HepG2 (cell line): ENCODE results near the gene ISY1. TPM values are rescaled to one million over a fixed set of nuclear protein-coding genes. Genes with fewer than 3 reads are reported as not detected.
A peak's percentile ranks its signal among the peaks of the same experiment; 100 is the strongest.

Experiments used
- BCL6 ChIP-seq: IDR thresholded peaks from 2 replicates; pipeline ENCODE4 v1.6.1; 2016; ENCODE audit warnings: missing genetic modification reagents, missing compliant biosample characterization
- ELF1 ChIP-seq: sonication (generic); formaldehyde crosslinking; IDR thresholded peaks from 2 replicates; pipeline ENCODE4 v1.4.0; 2020; ENCODE audit warnings: missing genetic modification reagents
- ERF ChIP-seq: IDR thresholded peaks from 2 replicates; pipeline ENCODE4 v1.6.1; 2018; ENCODE audit warnings: missing biosample characterization, missing genetic modification reagents
- HMG20B ChIP-seq: conservative IDR thresholded peaks from 2 replicates; pipeline ENCODE4 v1.6.1; 2016; ENCODE audit warnings: missing genetic modification reagents, missing compliant biosample characterization
- MBD4 ChIP-seq: IDR thresholded peaks from 2 replicates; pipeline ENCODE4 v1.6.1; 2012; ENCODE audit warnings: low read length, inconsistent platforms, borderline replicate concordance
- NFATC3 ChIP-seq: sonication (generic); formaldehyde crosslinking; IDR thresholded peaks from 2 replicates; pipeline ENCODE4 v1.5.1; 2020; ENCODE audit warnings: mild to moderate bottlenecking, missing genetic modification reagents
- ZBTB38 ChIP-seq: sonication (generic); formaldehyde crosslinking; IDR thresholded peaks from 2 replicates; pipeline ENCODE4 v1.5.1; 2020; ENCODE audit warnings: mild to moderate bottlenecking, missing genetic modification reagents
- ZNF24 ChIP-seq: fragments of 450-650 bp; IDR thresholded peaks from 2 replicates; pipeline ENCODE4 v1.6.1; 2017; ENCODE audit warnings: antibody characterized with exemption, mild to moderate bottlenecking
- ZNF775 ChIP-seq: sonication (generic); formaldehyde crosslinking; IDR thresholded peaks from 2 replicates; pipeline ENCODE4 v1.4.0; 2020; ENCODE audit warnings: missing genetic modification reagents, mild to moderate bottlenecking, moderate library complexity, borderline replicate concordance
- polyA plus RNA-seq, 8 experiments: library from polyadenylated mRNA; depleted of rRNA in 3 of 8; stranded (reverse) in 7 of 8; unstranded in 1 of 8; fragments of >200 nt; fragmentation: Illumina TruSeq in 4 of 8; extraction: Trizol in 4 of 8; gene quantifications; 2 replicates each; pipeline versions ENCODE4 v1.2.1 to v1.2.3, GENCODE V29; 2011 to 2016; ENCODE audit warnings: low read depth in 4 of 8, missing spikeins in 1 of 8, mixed read lengths in 1 of 8; ENCODE audit not compliant: insufficient read depth in 1 of 8
- total RNA-seq, 5 experiments: library from RNA; depleted of rRNA; stranded (reverse); fragments of >200 nt; fragmentation: Illumina TruSeq; extraction: Trizol; gene quantifications; 2 replicates each; pipeline ENCODE4 v1.2.3, GENCODE V29; 2016; ENCODE audit warnings: low read depth in 1 of 5
- TF ChIP-seq, protein P1 (sequence below): sonication (generic); formaldehyde crosslinking; IDR thresholded peaks from 2 replicates; pipeline ENCODE4 v1.4.0; 2020; ENCODE audit warnings: missing genetic modification reagents
- TF ChIP-seq, protein P2 (sequence below): sonication (generic); formaldehyde crosslinking; IDR thresholded peaks from 2 replicates; pipeline ENCODE4 v1.8.1; 2023; ENCODE audit warnings: missing genetic modification reagents, mild to moderate bottlenecking, borderline replicate concordance
- TF ChIP-seq, protein P3 (sequence below): sonication (generic); formaldehyde crosslinking; IDR thresholded peaks from 2 replicates; pipeline ENCODE4 v1.4.0; 2020; ENCODE audit warnings: missing genetic modification reagents, borderline replicate concordance
- TF ChIP-seq, protein P4 (sequence below): sonication (generic); formaldehyde crosslinking; IDR thresholded peaks from 2 replicates; pipeline ENCODE4 v1.4.0; 2020; ENCODE audit warnings: missing genetic modification reagents
- TF ChIP-seq, protein P5 (sequence below): sonication (generic); formaldehyde crosslinking; IDR thresholded peaks from 2 replicates; pipeline ENCODE4 v1.4.0; 2020; ENCODE audit warnings: mild to moderate bottlenecking, missing genetic modification reagents
- TF ChIP-seq, protein P6 (sequence below): sonication (generic); formaldehyde crosslinking; IDR thresholded peaks from 2 replicates; pipeline ENCODE4 v1.8.1; 2022; ENCODE audit warnings: mild to moderate bottlenecking, missing genetic modification reagents

Gene ISY1
- total and polyA plus RNA-seq, 2 of the 13 experiments (the other 11 are each of a cell fraction or from before 2014, with no cell fraction given): 21.0 to 39.1 TPM

DNA sequence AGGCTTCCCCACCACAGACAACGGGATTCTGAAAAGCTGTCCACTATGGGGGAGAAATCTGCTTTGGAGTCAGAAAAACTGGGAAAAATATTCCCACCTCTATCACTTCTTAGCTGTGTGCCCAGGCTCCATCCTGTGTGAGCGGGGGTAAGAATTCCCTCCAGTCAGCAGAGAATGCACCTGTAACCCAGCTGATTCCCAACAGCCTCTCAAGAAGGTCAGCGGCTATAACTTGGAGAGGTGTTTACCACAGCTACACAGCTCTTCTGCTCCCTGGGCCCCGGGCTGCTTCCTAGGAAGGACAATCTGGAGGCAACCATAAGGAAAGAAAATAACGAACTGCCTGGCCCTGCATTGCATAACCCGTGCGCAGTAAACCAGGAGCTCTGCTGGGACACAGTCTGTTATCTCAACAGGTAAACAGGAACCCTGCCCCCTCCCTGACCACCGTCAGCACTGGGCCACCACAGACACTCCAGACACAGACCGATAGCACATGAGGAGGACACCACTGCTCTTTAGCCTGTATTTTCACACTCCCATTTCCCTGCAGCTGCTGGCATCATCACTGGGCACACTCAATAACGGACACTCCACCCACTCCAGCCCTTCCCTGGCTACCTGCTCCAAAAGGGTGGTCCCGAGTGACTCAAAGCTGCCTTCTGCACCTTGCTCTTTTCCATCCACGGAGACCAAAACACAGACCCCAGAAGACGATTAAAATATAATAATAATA, 41.3 kb downstream of the ISY1 start (continued):
- TF ChIP-seq, protein P1, sequence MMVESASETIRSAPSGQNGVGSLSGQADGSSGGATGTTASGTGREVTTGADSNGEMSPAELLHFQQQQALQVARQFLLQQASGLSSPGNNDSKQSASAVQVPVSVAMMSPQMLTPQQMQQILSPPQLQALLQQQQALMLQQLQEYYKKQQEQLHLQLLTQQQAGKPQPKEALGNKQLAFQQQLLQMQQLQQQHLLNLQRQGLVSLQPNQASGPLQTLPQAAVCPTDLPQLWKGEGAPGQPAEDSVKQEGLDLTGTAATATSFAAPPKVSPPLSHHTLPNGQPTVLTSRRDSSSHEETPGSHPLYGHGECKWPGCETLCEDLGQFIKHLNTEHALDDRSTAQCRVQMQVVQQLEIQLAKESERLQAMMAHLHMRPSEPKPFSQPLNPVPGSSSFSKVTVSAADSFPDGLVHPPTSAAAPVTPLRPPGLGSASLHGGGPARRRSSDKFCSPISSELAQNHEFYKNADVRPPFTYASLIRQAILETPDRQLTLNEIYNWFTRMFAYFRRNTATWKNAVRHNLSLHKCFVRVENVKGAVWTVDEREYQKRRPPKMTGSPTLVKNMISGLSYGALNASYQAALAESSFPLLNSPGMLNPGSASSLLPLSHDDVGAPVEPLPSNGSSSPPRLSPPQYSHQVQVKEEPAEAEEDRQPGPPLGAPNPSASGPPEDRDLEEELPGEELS (CRISPR knock-in tag): peak; percentile 99
- TF ChIP-seq, protein P2, sequence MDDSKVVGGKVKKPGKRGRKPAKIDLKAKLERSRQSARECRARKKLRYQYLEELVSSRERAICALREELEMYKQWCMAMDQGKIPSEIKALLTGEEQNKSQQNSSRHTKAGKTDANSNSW (CRISPR knock-in tag): no peak
- TF ChIP-seq HMG20B (CRISPR knock-in tag) (peak; percentile 82; the same call in 1 of the 2 replicates), MBD4 (no peak), ELF1 (CRISPR knock-in tag) (peak; percentile 63), ZNF775 (CRISPR knock-in tag) (no peak), ERF (CRISPR knock-in tag) (peak; percentile 88), ZBTB38 (peak; percentile 33; the same call in 1 of the 2 replicates), NFATC3 (CRISPR knock-in tag) (no peak), ZNF24 (no peak), BCL6 (CRISPR knock-in tag) (peak; percentile 92)
- TF ChIP-seq, protein P3, sequence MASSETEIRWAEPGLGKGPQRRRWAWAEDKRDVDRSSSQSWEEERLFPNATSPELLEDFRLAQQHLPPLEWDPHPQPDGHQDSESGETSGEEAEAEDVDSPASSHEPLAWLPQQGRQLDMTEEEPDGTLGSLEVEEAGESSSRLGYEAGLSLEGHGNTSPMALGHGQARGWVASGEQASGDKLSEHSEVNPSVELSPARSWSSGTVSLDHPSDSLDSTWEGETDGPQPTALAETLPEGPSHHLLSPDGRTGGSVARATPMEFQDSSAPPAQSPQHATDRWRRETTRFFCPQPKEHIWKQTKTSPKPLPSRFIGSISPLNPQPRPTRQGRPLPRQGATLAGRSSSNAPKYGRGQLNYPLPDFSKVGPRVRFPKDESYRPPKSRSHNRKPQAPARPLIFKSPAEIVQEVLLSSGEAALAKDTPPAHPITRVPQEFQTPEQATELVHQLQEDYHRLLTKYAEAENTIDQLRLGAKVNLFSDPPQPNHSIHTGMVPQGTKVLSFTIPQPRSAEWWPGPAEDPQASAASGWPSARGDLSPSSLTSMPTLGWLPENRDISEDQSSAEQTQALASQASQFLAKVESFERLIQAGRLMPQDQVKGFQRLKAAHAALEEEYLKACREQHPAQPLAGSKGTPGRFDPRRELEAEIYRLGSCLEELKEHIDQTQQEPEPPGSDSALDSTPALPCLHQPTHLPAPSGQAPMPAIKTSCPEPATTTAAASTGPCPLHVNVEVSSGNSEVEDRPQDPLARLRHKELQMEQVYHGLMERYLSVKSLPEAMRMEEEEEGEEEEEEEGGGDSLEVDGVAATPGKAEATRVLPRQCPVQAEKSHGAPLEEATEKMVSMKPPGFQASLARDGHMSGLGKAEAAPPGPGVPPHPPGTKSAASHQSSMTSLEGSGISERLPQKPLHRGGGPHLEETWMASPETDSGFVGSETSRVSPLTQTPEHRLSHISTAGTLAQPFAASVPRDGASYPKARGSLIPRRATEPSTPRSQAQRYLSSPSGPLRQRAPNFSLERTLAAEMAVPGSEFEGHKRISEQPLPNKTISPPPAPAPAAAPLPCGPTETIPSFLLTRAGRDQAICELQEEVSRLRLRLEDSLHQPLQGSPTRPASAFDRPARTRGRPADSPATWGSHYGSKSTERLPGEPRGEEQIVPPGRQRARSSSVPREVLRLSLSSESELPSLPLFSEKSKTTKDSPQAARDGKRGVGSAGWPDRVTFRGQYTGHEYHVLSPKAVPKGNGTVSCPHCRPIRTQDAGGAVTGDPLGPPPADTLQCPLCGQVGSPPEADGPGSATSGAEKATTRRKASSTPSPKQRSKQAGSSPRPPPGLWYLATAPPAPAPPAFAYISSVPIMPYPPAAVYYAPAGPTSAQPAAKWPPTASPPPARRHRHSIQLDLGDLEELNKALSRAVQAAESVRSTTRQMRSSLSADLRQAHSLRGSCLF (CRISPR knock-in tag): no peak
- TF ChIP-seq, protein P4, sequence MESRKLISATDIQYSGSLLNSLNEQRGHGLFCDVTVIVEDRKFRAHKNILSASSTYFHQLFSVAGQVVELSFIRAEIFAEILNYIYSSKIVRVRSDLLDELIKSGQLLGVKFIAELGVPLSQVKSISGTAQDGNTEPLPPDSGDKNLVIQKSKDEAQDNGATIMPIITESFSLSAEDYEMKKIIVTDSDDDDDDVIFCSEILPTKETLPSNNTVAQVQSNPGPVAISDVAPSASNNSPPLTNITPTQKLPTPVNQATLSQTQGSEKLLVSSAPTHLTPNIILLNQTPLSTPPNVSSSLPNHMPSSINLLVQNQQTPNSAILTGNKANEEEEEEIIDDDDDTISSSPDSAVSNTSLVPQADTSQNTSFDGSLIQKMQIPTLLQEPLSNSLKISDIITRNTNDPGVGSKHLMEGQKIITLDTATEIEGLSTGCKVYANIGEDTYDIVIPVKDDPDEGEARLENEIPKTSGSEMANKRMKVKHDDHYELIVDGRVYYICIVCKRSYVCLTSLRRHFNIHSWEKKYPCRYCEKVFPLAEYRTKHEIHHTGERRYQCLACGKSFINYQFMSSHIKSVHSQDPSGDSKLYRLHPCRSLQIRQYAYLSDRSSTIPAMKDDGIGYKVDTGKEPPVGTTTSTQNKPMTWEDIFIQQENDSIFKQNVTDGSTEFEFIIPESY (CRISPR knock-in tag): peak; percentile 42
- TF ChIP-seq, protein P5, sequence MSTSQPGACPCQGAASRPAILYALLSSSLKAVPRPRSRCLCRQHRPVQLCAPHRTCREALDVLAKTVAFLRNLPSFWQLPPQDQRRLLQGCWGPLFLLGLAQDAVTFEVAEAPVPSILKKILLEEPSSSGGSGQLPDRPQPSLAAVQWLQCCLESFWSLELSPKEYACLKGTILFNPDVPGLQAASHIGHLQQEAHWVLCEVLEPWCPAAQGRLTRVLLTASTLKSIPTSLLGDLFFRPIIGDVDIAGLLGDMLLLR (CRISPR knock-in tag): no peak
- TF ChIP-seq, protein P6, sequence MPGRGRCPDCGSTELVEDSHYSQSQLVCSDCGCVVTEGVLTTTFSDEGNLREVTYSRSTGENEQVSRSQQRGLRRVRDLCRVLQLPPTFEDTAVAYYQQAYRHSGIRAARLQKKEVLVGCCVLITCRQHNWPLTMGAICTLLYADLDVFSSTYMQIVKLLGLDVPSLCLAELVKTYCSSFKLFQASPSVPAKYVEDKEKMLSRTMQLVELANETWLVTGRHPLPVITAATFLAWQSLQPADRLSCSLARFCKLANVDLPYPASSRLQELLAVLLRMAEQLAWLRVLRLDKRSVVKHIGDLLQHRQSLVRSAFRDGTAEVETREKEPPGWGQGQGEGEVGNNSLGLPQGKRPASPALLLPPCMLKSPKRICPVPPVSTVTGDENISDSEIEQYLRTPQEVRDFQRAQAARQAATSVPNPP (CRISPR knock-in tag): no peak
